ENCODE measurements around the gene ARFRP1.
"Not testable (repeated sequence)": the region's sequence is repeated elsewhere in the genome, so short reads cannot be mapped to it uniquely, and the experiment has no call there.

Gene ARFRP1

GRCh38 chr20:63732118-63733095, 24.6 kb upstream of the ARFRP1 start:
- no peak for DNase-seq (ENCODE audit: low read depth)

- DNase-seq (ENCODE audit: low read depth) = no peak
Observed at GRCh38 chr20:63731410-63731809, 23.6 kb upstream of the ARFRP1 start.

GRCh38 chr20:63730189-63730733, 22.5 kb upstream of the ARFRP1 start:
- not testable (repeated sequence) for DNase-seq (ENCODE audit: low read depth)

- DNase-seq (ENCODE audit: low read depth) = not testable (repeated sequence)
Observed at GRCh38 chr20:63722967-63723622, 15.3 kb upstream of the ARFRP1 start.

- DNase-seq (ENCODE audit: low read depth) = no peak
Observed at GRCh38 chr20:63718996-63719395, 11.2 kb upstream of the ARFRP1 start.

GRCh38 chr20:63714858-63715257, 7.1 kb upstream of the ARFRP1 start:
- no peak for DNase-seq (ENCODE audit: low read depth)

GRCh38 chr20:63712191-63712590, 4.4 kb upstream of the ARFRP1 start:
- DNase-seq (ENCODE audit: low read depth) = no peak

GRCh38 chr20:63711085-63711645, 3.4 kb upstream of the ARFRP1 start:
- DNase-seq (ENCODE audit: low read depth) = no peak

- DNase-seq (ENCODE audit: low read depth) = no peak
Observed at GRCh38 chr20:63709149-63709527, 1.4 kb upstream of the ARFRP1 start.

GRCh38 chr20:63708301-63709148, 749 bp upstream of the ARFRP1 start:
- DNase-seq (ENCODE audit: low read depth) = no peak

- DNase-seq (ENCODE audit: low read depth) = no peak
Observed at GRCh38 chr20:63706852-63707557, 771 bp downstream of the ARFRP1 start.

GRCh38 chr20:63706027-63706695, 1.6 kb downstream of the ARFRP1 start:
- no peak for DNase-seq (ENCODE audit: low read depth)

- no peak for DNase-seq (ENCODE audit: low read depth)
Observed at GRCh38 chr20:63705232-63706026, 2.3 kb downstream of the ARFRP1 start.

GRCh38 chr20:63704749-63705117, 3.0 kb downstream of the ARFRP1 start:
- no peak for DNase-seq (ENCODE audit: low read depth)

- no peak for DNase-seq (ENCODE audit: low read depth)
Observed at GRCh38 chr20:63703976-63704748, 3.6 kb downstream of the ARFRP1 start.

- no peak for DNase-seq (ENCODE audit: low read depth)
Observed at GRCh38 chr20:63703471-63703975, 4.3 kb downstream of the ARFRP1 start.

- DNase-seq (ENCODE audit: low read depth) = no peak
Observed at GRCh38 chr20:63702751-63703470, 4.9 kb downstream of the ARFRP1 start.
